CD14-positive monocyte (primary cell): ENCODE measurements around the gene SPECC1L. TPM values are rescaled to one million over a fixed set of nuclear protein-coding genes. Genes with fewer than 3 reads are reported as not detected.

ENCODE experiments used
- DNase-seq, 3 donors: peaks; one replicate each; pipeline ENCODE4 v3.0.0-alpha.2; 2011 to 2022
- H2AFZ ChIP-seq: 2 replicates; pipeline ENCODE4 v1.6.0; 2012; ENCODE audit warnings: mild to moderate bottlenecking, low read depth, low read length, inconsistent platforms; ENCODE audit not compliant: insufficient read depth, poor library complexity, severe bottlenecking
- H3K27ac ChIP-seq, 2 donors: 1 replicate in 1 of 2; 2 replicates in 1 of 2; pipeline ENCODE4 v1.5.1; 2012 to 2013; ENCODE audit warnings: low read length in 2 of 2, control low read depth in 1 of 2, inconsistent platforms in 1 of 2, low read depth in 1 of 2, mild to moderate bottlenecking in 1 of 2
- H3K27me3 ChIP-seq, 2 donors: one replicate each; pipeline versions ENCODE4 v1.6.0 to v1.6.1; 2011 to 2013; ENCODE audit warnings: low read length in 2 of 2; ENCODE audit not compliant: control insufficient read depth in 2 of 2, insufficient read depth in 2 of 2
- H3K36me3 ChIP-seq, 2 donors: replicated peaks in 1 of 2; 1 replicate in 1 of 2; 2 replicates in 1 of 2; pipeline versions ENCODE4 v1.5.1 to v1.6.1; 2012 to 2013; ENCODE audit warnings: low read length in 2 of 2, control low read depth in 1 of 2, inconsistent platforms in 1 of 2, mild to moderate bottlenecking in 1 of 2; ENCODE audit not compliant: insufficient read depth in 2 of 2, control insufficient read depth in 1 of 2
- H3K4me1 ChIP-seq, 2 donors: 1 replicate in 1 of 2; 2 replicates in 1 of 2; pipeline versions ENCODE4 v1.5.1 to v1.6.1; 2012 to 2013; ENCODE audit warnings: low read length in 2 of 2, control low read depth in 1 of 2, inconsistent platforms in 1 of 2, mild to moderate bottlenecking in 1 of 2, moderate library complexity in 1 of 2; ENCODE audit not compliant: insufficient read depth in 2 of 2, control insufficient read depth in 1 of 2
- H3K4me2 ChIP-seq: replicated peaks from 2 replicates; pipeline ENCODE3; 2012; ENCODE audit warnings: low read length, moderate library complexity, mild to moderate bottlenecking; ENCODE audit not compliant: poor library complexity, severe bottlenecking; ENCODE audit errors: extremely low read depth
- H3K4me3 ChIP-seq, 3 experiments: fragments of 200-600 bp in 1 of 3; sonication (generic) in 1 of 3; replicated peaks in 1 of 3; 1 replicate in 2 of 3; 2 replicates in 1 of 3; pipeline ENCODE4 v1.5.1; 2011 to 2013; ENCODE audit warnings: low read length in 3 of 3, mild to moderate bottlenecking in 3 of 3, control low read depth in 2 of 3, low read depth in 2 of 3, inconsistent platforms in 1 of 3, moderate library complexity in 1 of 3
- H3K79me2 ChIP-seq: 2 replicates; pipeline ENCODE4 v1.6.0; 2012; ENCODE audit warnings: mild to moderate bottlenecking, control low read depth, inconsistent platforms, low read length, moderate library complexity; ENCODE audit not compliant: insufficient read depth
- H3K9ac ChIP-seq: 2 replicates; pipeline ENCODE4 v1.6.0; 2017; ENCODE audit warnings: low read length, mild to moderate bottlenecking; ENCODE audit not compliant: insufficient read depth, poor library complexity, severe bottlenecking
- H3K9me3 ChIP-seq, 2 donors: replicated peaks in 1 of 2; 1 replicate in 1 of 2; 2 replicates in 1 of 2; pipeline versions ENCODE4 v1.5.1 to v1.6.1; 2012 to 2013; ENCODE audit warnings: low read length in 2 of 2, control low read depth in 1 of 2; ENCODE audit not compliant: control insufficient read depth in 1 of 2, insufficient read depth in 1 of 2
- H4K20me1 ChIP-seq: 2 replicates; pipeline ENCODE4 v1.6.0; 2012; ENCODE audit warnings: mild to moderate bottlenecking, low read length, control low read depth, moderate library complexity; ENCODE audit not compliant: insufficient read depth
- H3K27ac Mint-ChIP-seq, 7 donors: one replicate each; pipeline ENCODE4 v1.8.0; 2020; ENCODE audit warnings: mild to moderate bottlenecking in 7 of 7, mixed read lengths in 7 of 7, moderate library complexity in 6 of 7, inconsistent platforms in 2 of 7
- H3K27me3 Mint-ChIP-seq, 3 donors: one replicate each; pipeline ENCODE4 v1.8.0; 2021 to 2022; ENCODE audit warnings: low read depth in 3 of 3, mild to moderate bottlenecking in 3 of 3, mixed read lengths in 3 of 3, moderate library complexity in 3 of 3, inconsistent platforms in 1 of 3
- H3K36me3 Mint-ChIP-seq, 2 donors: one replicate each; pipeline ENCODE4 v1.8.0; 2020; ENCODE audit warnings: mixed read lengths in 2 of 2, inconsistent platforms in 1 of 2, mild to moderate bottlenecking in 1 of 2
- H3K4me1 Mint-ChIP-seq: one replicate; pipeline ENCODE4 v1.8.0; 2020; ENCODE audit warnings: mild to moderate bottlenecking, mixed read lengths
- H3K4me3 Mint-ChIP-seq, 2 donors: one replicate each; pipeline ENCODE4 v1.8.0; 2020; ENCODE audit warnings: mild to moderate bottlenecking in 2 of 2, mixed read lengths in 2 of 2, moderate library complexity in 1 of 2
- H3K9me3 Mint-ChIP-seq, 7 donors: one replicate each; pipeline ENCODE4 v1.8.0; 2020 to 2022; ENCODE audit warnings: mixed read lengths in 7 of 7, mild to moderate bottlenecking in 6 of 7, moderate library complexity in 6 of 7, inconsistent platforms in 2 of 7
- CTCF ChIP-seq: fragments of 200-600 bp; IDR thresholded peaks from one replicate; pipeline ENCODE4 v1.8.0; 2022; ENCODE audit warnings: antibody characterized with exemption, mild to moderate bottlenecking
- WGBS: methylation state at CpG from one replicate; pipeline ENCODE4 v1.1.5; 2013; ENCODE audit warnings: missing lambda C conversion rate; ENCODE audit not compliant: insufficient coverage; 5-methylcytosine and 5-hydroxymethylcytosine counted together
- intact Hi-C, 2 donors: fragments of 100-400 bp; cut with micrococcal nuclease; formaldehyde crosslinking; loops; one replicate each; pipeline versions ENCODE4 v1.15.0 to v1.15.1; 2023
- polyA plus RNA-seq, 3 donors: library from polyadenylated mRNA; depleted of rRNA in 1 of 3; unstranded in 2 of 3; stranded (reverse) in 1 of 3; fragments of 300-500 nt in 2 of 3; fragments of >200 nt in 1 of 3; fragmentation: Illumina TruSeq in 2 of 3; gene quantifications; 1 replicate in 2 of 3; 2 replicates in 1 of 3; pipeline ENCODE4 v1.2.3, GENCODE V29; 2012 to 2021

Gene SPECC1L
- polyA plus RNA-seq, 3 donors: 2.5 to 7.2 (median 4.9) TPM

DNA sequence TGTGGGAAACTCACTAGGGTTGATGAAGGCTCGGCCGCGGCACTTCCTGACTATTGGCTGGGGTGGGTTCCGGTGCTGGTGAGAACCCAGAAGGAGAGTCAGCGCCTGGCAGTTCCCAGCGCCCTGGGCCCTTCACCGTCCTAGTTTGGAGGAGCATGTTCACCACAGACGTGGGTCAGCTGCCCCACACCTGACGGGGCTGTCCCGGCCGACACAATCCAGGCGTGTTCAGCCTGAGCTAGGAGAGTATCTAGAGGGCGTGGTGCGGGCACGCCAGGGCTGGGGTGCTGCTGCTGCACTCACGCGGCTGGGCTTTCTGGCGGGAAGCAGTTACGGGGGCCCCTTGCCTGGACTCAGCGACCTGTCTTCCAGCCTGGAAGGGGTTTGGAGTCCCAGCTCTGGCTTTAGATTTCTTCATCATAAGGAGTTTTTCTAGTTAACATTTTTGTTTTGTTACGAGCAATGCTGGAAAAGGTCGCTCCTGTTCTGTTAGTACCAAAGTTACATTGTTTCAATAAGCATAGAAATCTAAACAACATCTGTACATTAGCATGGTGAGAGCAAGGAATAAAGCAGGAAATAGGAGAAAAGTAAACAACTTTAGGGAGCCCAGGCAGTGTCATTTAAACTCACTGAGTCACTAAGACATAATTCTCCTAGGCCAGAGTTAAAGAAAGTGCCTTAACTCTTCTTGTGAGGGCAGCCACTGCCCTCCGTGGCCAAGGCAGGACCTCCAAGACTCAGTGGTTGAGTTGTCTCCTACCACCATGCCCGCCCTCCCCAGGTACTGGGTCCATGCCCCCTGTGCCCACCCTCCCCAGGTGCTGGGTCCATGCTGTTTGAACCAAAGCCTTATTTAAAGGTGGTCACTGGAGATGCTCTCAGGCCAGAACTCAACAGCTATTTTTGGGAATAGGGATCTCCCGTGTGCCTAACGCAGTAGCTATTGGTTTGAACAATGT is 144.6 kb downstream of the SPECC1L start:
- no peaks in the 10 kb centered on the region for H3K27me3 ChIP-seq
- H3K4me3 Mint-ChIP-seq: no peak overlapping the region
- peaks cover 35 to 63% of the 10 kb centered on the region in 2 donors for H3K36me3 ChIP-seq

GRCh38 chr22:24416095-24416494 is 145.5 kb downstream of the SPECC1L start:
- Histone ChIP-seq H3K27me3 (no peaks in the 10 kb centered on the region), H3K79me2 (no peaks in the 10 kb centered on the region), H3K4me1 (no peaks in the 10 kb centered on the region), H3K36me3 (peaks cover 35 to 62% of the 10 kb centered on the region in 2 donors), H3K9me3 (no peaks in the 10 kb centered on the region), H3K27ac (no peak overlapping the region), H2AFZ (no peak overlapping the region), H3K9ac (no peak overlapping the region), H3K4me2 (no peak overlapping the region), H3K4me3 (no peak overlapping the region), H4K20me1 (no peaks in the 10 kb centered on the region)
- 99% methylated on average over 8 of the region's 8 CpGs for WGBS
- Mint-ChIP-seq H3K27me3 (peaks cover 0 to 4% (median 0%) of the 10 kb centered on the region in 3 donors), H3K9me3 (no peaks in the 10 kb centered on the region), H3K36me3 (peaks cover 39 to 62% of the 10 kb centered on the region in 2 donors), H3K4me3 (no peak overlapping the region), H3K27ac (peak overlapping the region in 2 of 7 donors; percentile 25 to 29), H3K4me1 (peaks cover 4% of the 10 kb centered on the region)
- DNase-seq: no peak
- intact Hi-C loops: no loop called here
- TF ChIP-seq CTCF: no peak

More for the DNA sequence above, 144.6 kb downstream of the SPECC1L start:
- Mint-ChIP-seq H3K27me3 (peaks cover 0 to 4% (median 0%) of the 10 kb centered on the region in 3 donors), H3K9me3 (no peaks in the 10 kb centered on the region), H3K36me3 (peaks cover 43 to 70% of the 10 kb centered on the region in 2 donors), H3K27ac (peak overlapping the region in 2 of 7 donors; percentile 20 to 57), H3K4me1 (peaks cover 4% of the 10 kb centered on the region)
- no peak overlapping the region for H3K9ac ChIP-seq
- no peaks in the 10 kb centered on the region for H4K20me1 ChIP-seq
- H3K4me1 ChIP-seq: no peaks in the 10 kb centered on the region
- 94% methylated on average over 21 of the region's 26 CpGs for WGBS
- H3K27ac ChIP-seq: no peak overlapping the region
- intact Hi-C loops: no loop called here
- H3K79me2 ChIP-seq: no peaks in the 10 kb centered on the region
- no peaks in the 10 kb centered on the region for H3K9me3 ChIP-seq
- no peak for TF ChIP-seq CTCF
- DNase-seq: no peak
- no peak overlapping the region for H2AFZ ChIP-seq
- no peak overlapping the region for H3K4me3 ChIP-seq
- H3K4me2 ChIP-seq: no peak overlapping the region
